HCT116 (cell line): Measurements from ENCODE around the gene NFE2L3.
"Not testable (repeated sequence)": the region's sequence is repeated elsewhere in the genome, so short reads cannot be mapped to it uniquely, and the experiment has no call there.

ENCODE experiments used
- CEBPB ChIP-seq: IDR thresholded peaks from 2 replicates; pipeline ENCODE4 v1.6.1; 2012; ENCODE audit warnings: low read depth
- EZH2phosphoT487 ChIP-seq: fragments of 200-600 bp; IDR thresholded peaks from 2 replicates; pipeline ENCODE4 v1.6.1; 2018; ENCODE audit warnings: antibody characterized with exemption, borderline replicate concordance
- MAX ChIP-seq: IDR thresholded peaks from 2 replicates; pipeline ENCODE4 v1.6.1; 2012
- TF ChIP-seq, protein P1 (sequence below): IDR thresholded peaks from 2 replicates; pipeline ENCODE4 v1.6.1; 2012
- TF ChIP-seq, protein P2 (sequence below), 3 experiments: fragments of 200-600 bp in 1 of 3; sonication (generic) in 1 of 3; IDR thresholded peaks in 2 of 3; conservative IDR thresholded peaks in 1 of 3; 2 replicates each; pipeline ENCODE4 v1.5.1; 2012 to 2017; ENCODE audit warnings: low read depth in 2 of 3, low read length in 2 of 3, antibody characterized with exemption in 1 of 3, borderline replicate concordance in 1 of 3, control low read depth in 1 of 3, mild to moderate bottlenecking in 1 of 3, mixed read lengths in 1 of 3, mixed run types in 1 of 3, moderate library complexity in 1 of 3; ENCODE audit not compliant: insufficient read depth in 1 of 3

GRCh38 chr7:26177269-26177668 lies 25.3 kb downstream of the NFE2L3 start:
- TF ChIP-seq, protein P1, sequence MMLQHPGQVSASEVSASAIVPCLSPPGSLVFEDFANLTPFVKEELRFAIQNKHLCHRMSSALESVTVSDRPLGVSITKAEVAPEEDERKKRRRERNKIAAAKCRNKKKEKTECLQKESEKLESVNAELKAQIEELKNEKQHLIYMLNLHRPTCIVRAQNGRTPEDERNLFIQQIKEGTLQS: not testable (repeated sequence)
- not testable (repeated sequence) for TF ChIP-seq MAX, EZH2phosphoT487, CEBPB
- TF ChIP-seq, protein P2, sequence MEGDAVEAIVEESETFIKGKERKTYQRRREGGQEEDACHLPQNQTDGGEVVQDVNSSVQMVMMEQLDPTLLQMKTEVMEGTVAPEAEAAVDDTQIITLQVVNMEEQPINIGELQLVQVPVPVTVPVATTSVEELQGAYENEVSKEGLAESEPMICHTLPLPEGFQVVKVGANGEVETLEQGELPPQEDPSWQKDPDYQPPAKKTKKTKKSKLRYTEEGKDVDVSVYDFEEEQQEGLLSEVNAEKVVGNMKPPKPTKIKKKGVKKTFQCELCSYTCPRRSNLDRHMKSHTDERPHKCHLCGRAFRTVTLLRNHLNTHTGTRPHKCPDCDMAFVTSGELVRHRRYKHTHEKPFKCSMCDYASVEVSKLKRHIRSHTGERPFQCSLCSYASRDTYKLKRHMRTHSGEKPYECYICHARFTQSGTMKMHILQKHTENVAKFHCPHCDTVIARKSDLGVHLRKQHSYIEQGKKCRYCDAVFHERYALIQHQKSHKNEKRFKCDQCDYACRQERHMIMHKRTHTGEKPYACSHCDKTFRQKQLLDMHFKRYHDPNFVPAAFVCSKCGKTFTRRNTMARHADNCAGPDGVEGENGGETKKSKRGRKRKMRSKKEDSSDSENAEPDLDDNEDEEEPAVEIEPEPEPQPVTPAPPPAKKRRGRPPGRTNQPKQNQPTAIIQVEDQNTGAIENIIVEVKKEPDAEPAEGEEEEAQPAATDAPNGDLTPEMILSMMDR (IDR thresholded peaks at IDR 0.05 in 2 of 3, conservative IDR thresholded peaks at IDR 0.05 in 1 of 3; ENCODE audit: borderline replicate concordance in 1 of 3, insufficient read depth in 1 of 3, low read depth in 2 of 3, low read length in 2 of 3): not testable (repeated sequence)
